Esophagus mucosa (tissue), 1 donor: ENCODE measurements around the gene PROSER2. TPM values are rescaled to one million over a fixed set of nuclear protein-coding genes. Genes with fewer than 3 reads are reported as not detected.

Experiments
- ATAC-seq: fragments of 200-7000 bp; cut with Tn5 transposase; one replicate; pipeline ENCODE4 v1.9.1; 2020
- total RNA-seq: library from RNA; stranded (reverse); gene quantifications from one replicate; pipeline ENCODE4 v1.2.4, GENCODE V29; 2023
- donor health status: DM: yes; HTN: yes; CAD: no.

PROSER2 gene
- 10.1 TPM for total RNA-seq

GRCh38 chr10:11823122-11823988, at the start of gene PROSER2:
TSS of gene PROSER2 (plus strand) at chr10:11823356. CDS start at chr10:11852078, 28,722 bp downstream.
- peak; percentile 91 for ATAC-seq

- no peak for ATAC-seq
Observed at GRCh38 chr10:11773761-11774441, 49.3 kb upstream of the PROSER2 start.

- ATAC-seq, result no peak
Observed at GRCh38 chr10:11775412-11775811, 47.7 kb upstream of the PROSER2 start.

GRCh38 chr10:11776080-11776479, 47.1 kb upstream of the PROSER2 start:
- ATAC-seq, result no peak

- no peak for ATAC-seq
Observed at GRCh38 chr10:11781114-11781513, 42.0 kb upstream of the PROSER2 start.

GRCh38 chr10:11782793-11783557, 40.2 kb upstream of the PROSER2 start:
- peak; percentile 64 for ATAC-seq

GRCh38 chr10:11783558-11783865, 39.6 kb upstream of the PROSER2 start:
- ATAC-seq, result peak; percentile 78

GRCh38 chr10:11787374-11787773, 35.8 kb upstream of the PROSER2 start:
- no peak for ATAC-seq

- ATAC-seq, result no peak
Observed at GRCh38 chr10:11787846-11788245, 35.3 kb upstream of the PROSER2 start.

GRCh38 chr10:11789306-11789705, 33.9 kb upstream of the PROSER2 start:
- no peak for ATAC-seq

GRCh38 chr10:11789956-11790355, 33.2 kb upstream of the PROSER2 start:
- ATAC-seq, result no peak

- ATAC-seq, result peak; percentile 61
Observed at GRCh38 chr10:11793762-11794479, 29.2 kb upstream of the PROSER2 start.

GRCh38 chr10:11794566-11794965, 28.6 kb upstream of the PROSER2 start:
- no peak for ATAC-seq

GRCh38 chr10:11795101-11795920, 27.8 kb upstream of the PROSER2 start:
- peak; percentile 53 for ATAC-seq

- ATAC-seq, result no peak
Observed at GRCh38 chr10:11796474-11796873, 26.7 kb upstream of the PROSER2 start.

GRCh38 chr10:11797281-11797680, 25.9 kb upstream of the PROSER2 start:
- no peak for ATAC-seq

- ATAC-seq, result no peak
Observed at GRCh38 chr10:11797847-11798633, 25.1 kb upstream of the PROSER2 start.

GRCh38 chr10:11798845-11799735, 24.1 kb upstream of the PROSER2 start:
- no peak for ATAC-seq

GRCh38 chr10:11799736-11800080, 23.4 kb upstream of the PROSER2 start:
- no peak for ATAC-seq

GRCh38 chr10:11804336-11804735, 18.8 kb upstream of the PROSER2 start:
- ATAC-seq, result no peak
